Hematopoietic multipotent progenitor cell (in vitro differentiated cells): ENCODE data around the gene STRADB. TPM values are rescaled to one million over a fixed set of nuclear protein-coding genes. Genes with fewer than 3 reads are reported as not detected.
"Not testable (repeated sequence)": the region's sequence is repeated elsewhere in the genome, so short reads cannot be mapped to it uniquely, and the experiment has no call there.

ENCODE experiments used
- DNase-seq, 3 donors: peaks; one replicate each; pipeline ENCODE4 v3.0.0-alpha.2; 2011 to 2015; ENCODE audit warnings: low read depth in 2 of 3, low spot score in 2 of 3
- total RNA-seq: library from RNA; depleted of rRNA; stranded (reverse); fragments of >200 nt; gene quantifications from one replicate; pipeline ENCODE4 v1.2.3, GENCODE V29; 2012

Gene STRADB
- total RNA-seq, 1 donor: 17.8 TPM

DNA sequence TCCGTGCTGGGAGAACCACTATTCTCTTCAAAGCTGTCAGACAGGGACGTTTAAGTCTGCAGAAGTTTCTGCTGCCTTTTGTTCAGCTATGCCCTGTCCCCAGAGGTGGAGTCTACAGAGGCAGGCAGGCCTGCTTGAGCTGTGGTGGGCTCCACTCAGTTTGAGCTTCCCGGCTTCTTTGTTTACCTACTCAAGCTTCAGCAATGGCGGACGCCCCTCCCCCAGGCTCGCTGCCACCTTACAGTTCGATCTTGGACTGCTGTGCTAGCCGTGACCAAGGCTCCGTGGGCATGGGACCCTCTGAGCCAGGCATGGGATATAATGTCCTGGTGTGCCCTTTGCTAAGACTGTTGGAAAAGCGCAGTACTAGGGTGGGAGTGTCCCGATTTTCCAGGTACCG lies 21.2 kb upstream of the STRADB start:
- not testable (repeated sequence) for DNase-seq

DNA sequence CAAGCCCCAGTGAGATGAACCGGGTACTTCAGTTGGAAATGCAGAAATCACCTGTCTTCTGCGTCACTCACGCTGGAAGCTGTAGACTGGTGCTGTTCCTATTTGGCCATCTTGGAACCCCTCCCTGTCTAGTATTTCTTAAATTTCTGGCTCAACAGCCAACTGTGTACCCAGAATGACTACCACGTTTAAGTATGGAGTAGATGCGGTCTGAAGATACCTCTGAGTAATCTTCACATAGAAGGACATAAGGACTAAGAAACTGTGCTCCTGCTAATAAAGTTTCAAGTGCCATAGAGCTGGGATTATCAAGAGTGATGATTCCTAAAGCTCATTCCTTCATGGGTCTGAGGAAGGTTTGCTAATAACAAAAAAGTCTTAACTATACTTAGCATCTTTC lies 20.7 kb upstream of the STRADB start:
- DNase-seq: no peak

DNA sequence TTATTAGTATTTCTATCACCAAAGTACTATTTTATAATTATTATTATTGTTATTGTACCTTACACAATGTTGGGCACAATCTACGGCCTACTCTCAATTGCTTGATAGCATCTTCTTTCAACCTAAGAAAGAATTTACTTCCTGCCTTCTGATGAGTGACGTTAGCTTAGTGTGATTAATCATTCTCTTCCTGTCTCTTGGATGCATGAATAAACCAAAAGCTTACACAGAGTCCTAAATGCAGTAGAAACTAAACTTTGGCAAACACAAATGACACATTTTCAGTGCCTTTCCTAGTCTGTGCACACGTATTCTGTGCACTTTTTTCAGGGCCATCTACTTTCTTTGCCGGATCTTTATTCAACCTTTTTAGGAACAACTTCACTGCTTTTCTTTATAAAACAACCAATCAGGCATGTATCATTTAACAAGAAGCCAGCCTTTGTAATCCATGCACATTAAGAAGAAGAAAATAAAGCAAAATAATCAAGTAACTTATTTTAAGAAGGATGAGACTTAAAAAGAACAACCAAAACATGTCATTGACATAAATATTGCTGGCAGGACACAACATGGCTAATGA lies 19.4 kb upstream of the STRADB start:
- peak in 2 of 3 donors; percentile 36 to 56 for DNase-seq

DNA sequence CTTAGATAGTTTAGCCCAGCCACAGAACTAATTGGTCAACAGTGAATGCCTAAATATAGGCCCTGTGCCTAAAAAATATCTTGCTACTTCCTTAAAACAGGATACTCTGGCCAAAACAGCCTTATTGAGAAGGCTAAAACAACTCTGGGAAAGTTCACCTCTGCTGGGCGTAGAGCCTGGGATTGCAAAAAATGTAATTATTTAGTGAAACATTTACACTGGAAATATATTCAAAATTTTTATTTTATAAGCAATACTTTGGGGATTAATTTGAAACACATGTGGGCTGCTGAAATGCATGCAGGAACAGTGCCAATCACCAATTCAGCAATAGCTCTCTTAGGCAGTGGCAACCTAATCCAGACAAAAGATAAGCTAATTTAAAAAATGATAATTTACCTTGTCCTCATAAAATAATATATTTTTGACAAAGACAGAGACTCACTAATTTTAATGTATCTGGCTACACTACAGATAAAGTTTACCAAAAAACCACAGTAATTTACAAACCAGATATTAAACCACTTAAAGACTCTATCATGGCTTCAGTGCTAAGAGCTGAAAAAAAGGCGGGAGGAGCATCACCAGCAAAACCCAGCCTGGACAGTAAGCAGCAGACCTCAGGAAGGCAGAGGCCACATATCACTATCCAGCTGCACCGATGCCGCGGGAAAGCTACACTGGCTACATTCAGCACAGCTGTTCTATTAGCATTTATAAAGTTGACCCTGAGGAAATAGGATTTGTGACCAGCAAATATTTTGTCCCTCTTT lies 18.7 kb upstream of the STRADB start:
- DNase-seq: no peak

DNA sequence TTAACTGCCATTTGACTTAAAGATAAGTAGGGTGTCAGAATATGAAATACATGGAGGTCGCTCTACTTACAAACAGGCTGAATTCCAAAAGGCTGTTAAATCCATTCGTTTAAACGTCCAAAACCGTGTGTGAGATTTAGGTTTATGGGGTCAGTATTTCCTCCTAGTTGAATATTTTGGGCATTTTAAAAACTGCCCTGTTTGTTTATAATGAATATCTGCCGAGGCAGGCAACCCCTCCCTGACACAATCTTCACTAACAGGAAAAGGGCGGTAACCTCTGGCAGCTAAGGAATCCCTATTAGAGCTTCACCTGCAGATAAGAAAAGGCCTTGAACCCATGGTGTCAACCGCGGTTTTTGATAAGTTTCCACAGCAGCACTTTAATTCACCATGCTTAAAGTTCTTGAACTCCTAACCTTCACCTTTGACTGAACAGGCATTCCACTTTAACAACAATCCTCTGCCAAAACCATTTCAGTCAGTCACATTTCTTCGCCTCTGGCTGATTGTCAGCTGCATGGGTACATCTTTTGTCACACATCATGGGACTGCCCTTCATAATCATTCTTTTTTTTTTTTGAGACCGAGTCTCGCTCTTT lies 18.0 kb upstream of the STRADB start:
- DNase-seq: no peak

DNA sequence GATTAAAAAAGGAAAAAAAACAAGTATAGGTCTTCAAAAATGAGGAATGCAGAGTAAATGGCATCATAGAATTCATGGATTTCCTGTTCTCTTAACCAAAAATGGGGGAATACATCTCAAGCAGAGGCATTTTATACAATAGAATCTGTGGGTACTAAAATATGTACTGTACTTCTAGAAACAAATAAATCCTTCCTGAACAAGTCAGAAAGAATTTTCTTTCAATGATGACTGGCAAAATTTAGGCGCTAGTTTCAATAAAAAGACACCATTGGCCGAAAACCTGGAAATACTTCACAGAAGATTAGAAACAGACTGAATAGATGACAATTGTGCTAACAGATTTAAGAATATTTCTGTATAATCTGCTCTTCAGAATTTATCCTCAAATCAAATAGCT lies 15.4 kb upstream of the STRADB start:
- DNase-seq: no peak

DNA sequence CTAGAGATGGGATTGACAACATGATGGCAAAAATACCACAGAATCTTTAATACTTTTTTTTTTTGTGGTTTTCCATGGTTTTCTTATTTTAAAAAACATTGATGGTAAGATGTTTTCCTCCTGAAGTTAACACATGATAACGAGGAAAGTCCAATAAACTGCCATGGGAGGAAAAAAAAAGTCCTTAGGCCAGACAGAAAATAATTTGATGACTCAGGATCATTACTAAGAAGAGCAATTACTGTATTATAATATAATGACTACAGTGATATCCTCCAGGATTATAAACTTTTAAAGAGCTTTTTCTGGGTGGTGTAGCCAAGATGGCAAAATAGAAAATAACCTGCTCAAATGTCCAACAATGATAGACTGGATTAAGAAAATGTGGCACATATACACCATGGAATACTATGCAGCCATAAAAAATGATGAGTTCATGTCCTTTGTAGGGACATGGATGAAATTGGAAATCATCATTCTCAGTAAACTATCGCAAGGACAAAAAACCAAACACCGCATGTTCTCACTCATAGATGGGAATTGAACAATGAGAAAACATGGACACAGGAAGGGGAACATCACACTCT lies 12.1 kb upstream of the STRADB start:
- not testable (repeated sequence) for DNase-seq

DNA sequence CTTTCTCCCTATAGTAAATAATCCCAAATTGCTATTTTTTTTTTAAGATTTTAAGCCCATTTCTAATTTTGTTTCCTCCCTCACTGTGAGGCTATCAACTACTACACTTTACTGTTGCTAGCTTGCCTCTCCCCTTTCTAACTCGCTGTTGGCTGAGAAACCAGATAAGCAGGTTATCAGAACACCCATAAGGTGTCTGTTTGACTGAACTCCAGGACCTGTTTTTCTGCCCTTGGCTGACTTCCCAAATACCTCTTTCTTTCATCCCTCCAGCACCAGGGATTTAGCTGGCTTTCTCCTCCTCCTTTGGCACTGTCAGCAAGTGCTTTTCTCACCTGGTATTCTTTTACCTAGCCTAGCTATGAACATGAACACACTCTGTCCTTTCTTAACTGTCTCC lies 11.4 kb upstream of the STRADB start:
- peak in 2 of 3 donors; percentile 35 to 58 for DNase-seq

DNA sequence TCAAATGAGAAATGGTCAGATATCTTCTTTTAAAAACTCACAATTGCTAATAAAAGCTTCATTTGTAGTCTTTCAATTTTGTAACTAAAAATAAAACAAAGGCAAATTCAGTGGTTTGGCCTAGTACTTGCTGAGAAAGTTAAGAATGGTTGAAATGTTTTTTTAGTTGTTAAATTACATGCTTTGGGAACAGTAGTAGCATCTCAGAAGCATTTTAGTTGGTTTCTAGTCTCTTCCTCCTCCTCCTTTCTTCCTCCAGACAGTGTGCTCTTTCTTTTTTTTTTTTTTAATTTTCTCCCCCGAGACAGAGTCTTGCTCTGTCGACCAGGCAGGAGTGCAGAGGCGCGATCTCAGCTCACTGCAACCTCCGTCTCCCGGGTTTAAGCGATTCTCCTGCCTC lies 10.1 kb upstream of the STRADB start:
- no peak for DNase-seq

DNA sequence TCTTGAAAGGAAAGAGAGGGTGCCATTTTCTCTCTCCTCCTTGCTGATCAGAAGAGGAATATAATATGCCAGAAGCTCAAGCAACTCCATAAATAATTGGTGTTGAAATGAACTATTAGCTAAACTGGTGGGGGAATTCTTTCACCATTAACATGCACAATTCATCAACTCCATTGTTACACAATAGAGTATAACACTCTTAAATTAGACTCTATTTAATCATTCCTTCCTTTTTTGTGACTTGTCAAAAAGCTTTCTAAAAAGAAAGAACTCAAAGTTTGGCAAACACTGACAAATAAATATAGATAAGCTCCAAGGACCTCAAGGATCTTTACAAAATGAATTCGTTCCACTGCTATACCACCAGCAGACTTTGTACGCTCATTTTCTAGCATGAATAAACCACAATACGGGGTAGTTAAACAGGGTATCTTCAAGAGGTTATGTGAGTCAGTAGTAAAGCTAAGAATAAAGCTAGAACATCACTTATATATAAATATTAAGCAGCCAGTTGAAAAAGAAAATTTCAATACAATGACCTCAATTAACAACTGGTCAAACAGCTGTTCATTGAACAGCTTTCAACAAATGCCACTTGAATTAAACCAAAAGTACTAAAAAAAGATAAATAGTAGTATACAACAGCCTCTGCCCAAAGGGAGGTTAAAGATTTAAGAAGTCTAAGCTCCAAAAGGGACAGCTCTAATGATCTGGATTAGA lies 6.6 kb upstream of the STRADB start:
- no peak for DNase-seq

DNA sequence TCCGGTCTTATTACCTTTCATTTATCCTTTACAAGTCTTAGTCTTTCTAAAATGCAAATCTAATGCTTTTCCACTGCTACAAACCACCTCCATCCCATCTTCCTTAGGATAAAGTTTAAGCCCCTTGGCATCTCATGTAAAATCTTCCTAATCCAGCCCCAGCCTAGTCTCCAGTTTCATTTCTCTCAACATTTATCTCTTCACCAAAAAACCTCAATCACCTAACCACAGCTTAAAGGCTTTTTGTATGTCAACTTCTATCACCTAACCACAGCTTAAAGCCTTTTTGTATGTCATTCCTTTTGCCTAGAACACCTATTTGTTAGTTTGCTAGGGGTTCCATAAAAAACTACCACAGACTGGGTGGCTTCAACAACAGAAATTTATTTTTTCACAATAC lies 4.5 kb upstream of the STRADB start:
- no peak for DNase-seq

DNA sequence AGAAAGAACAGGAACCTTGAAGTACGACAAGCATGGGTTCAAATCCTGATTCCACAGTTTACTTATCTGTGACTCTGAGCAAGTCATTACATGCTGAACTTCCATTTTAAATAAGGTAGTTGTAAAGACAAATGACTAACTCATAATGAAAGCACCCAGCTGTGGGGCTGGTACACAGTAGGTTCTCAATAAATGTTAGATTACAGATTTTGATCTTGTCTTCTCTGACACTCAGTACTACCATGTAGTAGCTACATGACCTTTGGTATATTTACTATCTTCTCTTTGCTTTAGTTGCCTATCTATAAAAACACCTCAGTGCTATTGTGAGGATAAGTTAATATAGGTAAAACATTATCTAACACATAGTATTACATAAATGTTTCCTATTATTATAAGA lies 3.5 kb upstream of the STRADB start:
- no peak for DNase-seq

DNA sequence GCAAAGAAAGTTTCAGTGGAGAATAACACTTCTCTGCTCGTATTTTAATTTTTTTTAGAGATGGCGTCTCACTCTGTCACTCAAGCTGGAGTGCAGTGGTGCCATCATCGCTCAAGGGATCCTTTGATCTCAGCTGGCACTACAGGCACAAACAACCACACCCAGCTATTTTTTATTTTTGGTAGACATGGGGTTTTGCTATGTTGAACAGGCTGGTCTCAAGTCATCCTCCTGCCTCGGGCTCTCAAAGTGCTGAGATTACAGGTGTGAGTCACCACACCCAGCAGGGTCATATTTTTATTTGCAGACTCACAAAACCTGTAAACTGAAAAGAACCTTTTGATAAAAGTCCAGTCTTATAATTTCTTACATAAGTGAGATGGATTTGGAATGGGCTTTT lies 2.8 kb upstream of the STRADB start:
- no peak for DNase-seq

DNA sequence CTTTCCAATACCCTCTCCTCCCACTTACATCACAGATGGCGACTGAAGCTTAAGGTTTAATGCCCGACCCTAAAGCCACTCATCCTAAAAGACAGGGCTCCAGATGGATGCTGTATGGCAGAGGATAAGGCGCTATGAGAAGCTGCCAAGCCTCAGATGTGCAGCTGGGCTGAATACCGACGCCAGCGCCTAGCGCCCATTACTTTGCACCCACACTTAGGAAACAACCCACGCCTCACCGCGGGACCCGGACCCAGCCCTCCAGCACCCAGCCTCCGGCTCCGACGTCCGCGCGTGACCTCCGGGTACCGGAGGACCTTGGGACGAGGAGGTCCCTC lies 617 bp upstream of the STRADB start:
- peak in 1 of 3 donors; percentile 41 for DNase-seq

DNA sequence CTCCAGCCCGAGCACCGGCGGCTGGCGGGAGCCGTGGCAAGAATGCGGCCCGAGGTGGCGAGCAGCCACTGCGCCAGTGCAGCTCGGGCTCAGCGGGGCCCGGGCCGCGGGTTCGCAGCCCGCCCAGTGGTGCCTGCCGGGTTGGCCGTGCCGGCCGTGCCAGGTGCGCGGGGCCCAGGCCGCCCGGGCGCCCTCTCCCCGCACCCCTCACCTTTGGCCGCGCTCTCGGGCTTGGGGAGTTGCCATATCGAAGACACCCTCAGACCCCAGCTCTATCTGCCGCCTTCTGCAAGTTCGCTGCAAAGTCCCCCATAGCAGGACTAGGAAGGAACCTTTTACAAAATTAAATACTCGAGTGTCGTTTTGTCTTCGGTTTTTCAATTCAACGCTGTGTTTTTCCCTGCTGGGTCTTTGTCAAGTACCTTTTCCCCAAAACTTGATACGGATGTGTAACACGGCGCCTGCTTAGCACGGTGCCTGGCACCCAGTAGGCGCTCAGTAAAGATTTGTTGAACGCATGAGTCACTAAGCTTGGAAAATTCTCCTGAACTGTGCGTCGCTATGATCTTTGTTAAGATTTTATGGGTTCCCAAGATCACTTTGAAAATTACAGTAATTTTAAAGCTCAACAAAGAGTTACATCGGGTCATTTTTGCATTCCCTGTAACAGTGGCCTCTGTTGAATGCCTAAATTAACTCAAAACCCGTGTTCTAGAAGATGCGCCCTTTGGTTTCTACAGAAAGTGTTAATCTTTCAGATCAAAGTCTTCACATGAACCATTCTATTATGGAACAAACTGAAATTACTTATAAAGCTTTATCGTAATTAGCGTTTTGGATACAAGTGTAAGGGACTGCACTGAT lies 750 bp downstream of the STRADB start:
- peak in 2 of 3 donors; percentile 3 to 29 for DNase-seq

DNA sequence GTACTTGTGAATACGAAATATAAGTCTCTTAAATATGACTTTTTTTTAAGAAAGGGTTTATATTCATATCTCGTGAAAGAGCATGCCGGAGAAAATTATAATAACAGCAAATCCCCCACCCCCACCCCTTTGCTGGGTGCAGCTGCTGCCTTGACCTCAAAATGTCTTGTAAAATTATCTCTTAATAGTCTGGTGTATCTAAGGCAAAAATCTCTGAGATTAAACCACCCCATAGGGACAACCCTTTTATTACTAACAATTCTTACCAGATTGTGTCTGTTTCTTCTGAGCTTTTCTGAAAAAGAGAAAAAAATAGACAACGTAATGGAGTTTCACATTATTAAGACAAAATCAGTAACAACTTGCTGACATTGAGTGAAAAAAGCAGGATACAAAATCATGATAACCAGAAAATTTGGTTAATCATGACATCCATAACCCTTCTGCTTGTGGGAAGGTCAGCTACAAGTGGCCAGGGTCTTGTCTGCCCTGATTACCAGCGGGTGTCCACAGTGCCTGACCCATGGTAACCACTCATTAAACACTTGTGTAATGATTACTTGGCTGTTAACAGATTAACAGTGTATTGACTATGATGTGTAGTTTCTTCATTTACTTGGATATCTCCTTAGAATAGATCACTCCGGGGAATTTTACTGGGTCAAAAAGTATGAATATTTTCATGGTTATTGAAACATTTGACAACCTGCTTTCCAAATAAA lies 1.5 kb downstream of the STRADB start:
- no peak for DNase-seq

DNA sequence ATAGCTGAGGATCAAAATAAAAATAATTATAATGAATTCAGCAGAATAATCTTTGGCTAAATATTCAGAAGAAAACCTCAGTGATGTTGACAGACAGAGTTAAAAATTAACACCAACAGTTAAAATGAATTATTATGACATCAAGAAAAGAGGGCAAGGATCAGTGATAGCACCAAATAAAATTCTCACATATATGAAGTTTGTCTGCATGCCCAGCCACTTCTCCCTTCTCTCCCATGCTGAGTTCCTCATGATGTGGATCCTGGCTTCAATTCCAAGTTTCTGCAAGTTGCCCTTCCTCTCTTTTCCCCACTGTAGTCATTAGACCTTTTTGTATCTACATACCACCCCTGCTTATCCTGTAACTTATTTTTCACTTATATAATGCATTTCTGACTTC lies 6.8 kb downstream of the STRADB start:
- DNase-seq: no peak

DNA sequence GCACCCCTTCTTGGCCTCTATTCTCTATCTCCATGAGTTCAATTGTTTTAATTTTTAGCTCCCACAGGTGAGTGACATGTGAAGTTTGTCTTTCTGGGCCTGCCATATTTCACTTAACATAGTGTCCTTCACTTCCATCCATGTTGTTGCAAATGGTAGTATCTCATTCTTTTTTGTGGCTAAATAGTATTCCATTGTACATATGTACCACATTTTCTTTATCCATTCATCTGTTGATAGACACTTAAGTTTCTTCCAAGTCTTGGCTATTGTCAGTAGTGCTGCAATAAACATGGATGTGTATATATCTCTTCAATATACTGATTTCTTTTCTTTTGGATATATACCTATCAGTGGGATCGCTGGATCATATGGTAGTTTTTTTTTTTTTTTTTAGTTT lies 9.0 kb downstream of the STRADB start:
- DNase-seq: no peak

DNA sequence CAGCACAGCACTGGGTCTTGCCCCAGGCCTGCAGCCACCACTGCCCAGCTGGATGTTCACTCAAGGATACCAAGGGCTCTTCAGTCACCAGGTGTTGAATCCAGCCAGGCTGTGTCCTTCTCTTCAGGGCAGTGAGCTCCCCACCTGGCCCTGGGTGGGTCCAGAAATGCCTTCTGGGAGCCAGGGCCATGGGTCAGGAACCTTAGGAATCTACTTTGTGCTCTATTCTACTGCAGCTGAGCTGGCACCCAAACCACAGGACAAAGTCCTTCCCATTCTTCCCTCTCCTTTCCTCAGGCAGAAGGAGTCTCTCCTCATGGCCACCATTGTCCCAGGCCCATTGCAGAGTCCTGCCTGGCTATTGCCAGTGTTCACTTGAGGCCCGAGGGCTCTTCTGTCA lies 13.0 kb downstream of the STRADB start:
- no peak for DNase-seq

DNA sequence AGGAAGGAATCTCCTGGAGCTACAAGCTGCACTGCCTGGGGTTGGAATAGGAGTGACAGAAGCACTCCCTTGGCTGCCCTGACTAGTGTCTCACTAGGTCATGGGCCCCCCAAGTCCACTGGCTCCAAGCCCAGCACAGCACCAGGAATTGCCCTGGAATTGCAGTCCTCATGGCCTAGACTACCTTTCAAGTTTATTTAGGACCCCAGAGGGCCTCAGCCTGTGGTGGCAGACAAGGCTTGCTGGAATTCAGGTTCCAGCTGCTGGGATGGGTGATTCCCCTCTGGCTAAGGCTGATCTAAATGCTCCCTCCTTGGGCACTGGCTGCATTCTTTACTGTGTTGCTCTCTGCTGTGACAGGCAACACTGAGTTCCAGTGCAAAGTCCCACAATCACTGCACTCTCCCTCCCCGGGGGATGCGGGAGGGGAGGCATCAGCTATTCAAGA lies 14.0 kb downstream of the STRADB start:
- no peak for DNase-seq
